BE2C (cell line): Measurements from ENCODE around the gene JAGN1.
A peak's percentile ranks its signal among the peaks of the same experiment; 100 is the strongest.

Source experiments
- DNase-seq: peaks from one replicate; pipeline ENCODE4 v3.0.0-alpha.2; 2020
- H3K27me3 ChIP-seq: fragments of 250-450 bp; sonication (Bioruptor Pico); 2 replicates; pipeline ENCODE4 v1.5.1; 2020; ENCODE audit warnings: mild to moderate bottlenecking
- H3K36me3 ChIP-seq: fragments of 250-450 bp; sonication (Bioruptor Pico); 2 replicates; pipeline ENCODE4 v1.5.1; 2020; ENCODE audit warnings: mild to moderate bottlenecking
- H3K4me1 ChIP-seq: fragments of 250-450 bp; sonication (Bioruptor Pico); 2 replicates; pipeline ENCODE4 v1.5.1; 2020
- H3K4me3 ChIP-seq: 2 replicates; pipeline ENCODE4 v1.5.1; 2011; ENCODE audit warnings: low read depth, low read length
- H3K9me3 ChIP-seq: fragments of 250-450 bp; sonication (Bioruptor Pico); 2 replicates; pipeline ENCODE4 v1.5.1; 2020
- TF ChIP-seq, protein P1 (sequence below): IDR thresholded peaks from 2 replicates; pipeline ENCODE4 v1.5.1; 2012; ENCODE audit warnings: mild to moderate bottlenecking, low read depth, low read length

Gene JAGN1

DNA sequence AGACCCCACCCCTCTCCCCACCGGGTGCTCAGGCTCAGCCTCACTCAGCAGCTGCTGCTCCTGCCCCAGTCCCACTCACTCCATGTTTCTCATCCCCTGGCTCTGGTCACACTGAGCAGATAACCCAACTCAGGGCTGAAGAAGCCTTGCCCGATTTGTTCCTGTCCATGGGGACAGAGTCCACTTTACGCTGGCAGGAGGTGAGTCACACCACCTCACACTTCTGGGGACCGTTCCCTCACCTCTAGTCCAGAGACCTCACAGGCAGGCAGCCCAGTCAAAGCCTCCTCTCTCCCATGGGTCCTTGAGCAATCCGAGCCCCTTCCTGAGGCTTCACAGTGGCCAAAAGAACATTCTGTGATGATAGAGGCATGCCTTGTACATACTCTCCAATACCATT lies 11.7 kb upstream of the JAGN1 start:
- Histone ChIP-seq H3K4me3 (no peak overlapping the region), H3K4me1 (no peaks in the 10 kb centered on the region), H3K36me3 (no peaks in the 10 kb centered on the region), H3K9me3 (no peaks in the 10 kb centered on the region), H3K27me3 (no peaks in the 10 kb centered on the region)
- no peak for DNase-seq
- TF ChIP-seq, protein P1, sequence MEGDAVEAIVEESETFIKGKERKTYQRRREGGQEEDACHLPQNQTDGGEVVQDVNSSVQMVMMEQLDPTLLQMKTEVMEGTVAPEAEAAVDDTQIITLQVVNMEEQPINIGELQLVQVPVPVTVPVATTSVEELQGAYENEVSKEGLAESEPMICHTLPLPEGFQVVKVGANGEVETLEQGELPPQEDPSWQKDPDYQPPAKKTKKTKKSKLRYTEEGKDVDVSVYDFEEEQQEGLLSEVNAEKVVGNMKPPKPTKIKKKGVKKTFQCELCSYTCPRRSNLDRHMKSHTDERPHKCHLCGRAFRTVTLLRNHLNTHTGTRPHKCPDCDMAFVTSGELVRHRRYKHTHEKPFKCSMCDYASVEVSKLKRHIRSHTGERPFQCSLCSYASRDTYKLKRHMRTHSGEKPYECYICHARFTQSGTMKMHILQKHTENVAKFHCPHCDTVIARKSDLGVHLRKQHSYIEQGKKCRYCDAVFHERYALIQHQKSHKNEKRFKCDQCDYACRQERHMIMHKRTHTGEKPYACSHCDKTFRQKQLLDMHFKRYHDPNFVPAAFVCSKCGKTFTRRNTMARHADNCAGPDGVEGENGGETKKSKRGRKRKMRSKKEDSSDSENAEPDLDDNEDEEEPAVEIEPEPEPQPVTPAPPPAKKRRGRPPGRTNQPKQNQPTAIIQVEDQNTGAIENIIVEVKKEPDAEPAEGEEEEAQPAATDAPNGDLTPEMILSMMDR: no peak

DNA sequence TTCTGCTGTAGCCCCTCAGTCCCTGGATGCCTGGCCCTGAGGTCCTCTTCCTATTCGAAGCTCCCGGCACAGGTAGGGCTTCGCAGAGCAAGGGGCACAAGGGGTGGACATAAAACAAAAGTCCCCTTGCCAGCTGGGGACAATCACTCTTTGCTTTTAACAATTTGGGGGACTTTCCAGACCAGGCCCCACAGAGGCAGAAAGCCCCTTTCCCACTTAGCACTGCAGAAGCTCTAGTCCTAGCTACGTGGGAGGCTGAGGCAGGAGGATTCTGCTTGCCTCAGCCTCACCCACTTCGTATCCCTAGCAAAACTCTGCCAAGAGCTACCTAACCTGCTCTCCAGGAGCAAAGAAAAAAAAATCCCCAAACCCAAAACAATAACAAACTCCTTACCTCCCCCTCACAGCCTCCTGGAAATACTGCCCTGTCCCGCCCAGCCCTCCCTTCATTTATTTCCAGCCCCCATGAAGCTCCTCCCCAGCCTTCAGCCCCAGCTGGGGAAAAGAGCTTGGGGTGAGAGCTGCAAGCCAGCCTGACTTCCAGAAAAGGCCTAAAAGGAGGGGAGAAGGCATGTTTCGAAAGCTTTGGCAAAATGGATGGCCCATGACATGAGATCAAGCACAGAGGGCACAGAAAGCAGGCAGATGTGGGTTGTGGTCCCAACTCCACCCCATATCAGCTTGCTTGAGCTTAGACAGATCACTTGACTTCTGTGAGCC lies 10.4 kb upstream of the JAGN1 start, which contains the start of gene CIDEC:
CIDEC (minus strand) TSS at position 424 of the 720 bp plus-strand sequence. CDS start 1,767 bp downstream, outside the sequence.
- TF ChIP-seq, protein P1: no peak
- Histone ChIP-seq H3K36me3 (no peaks in the 10 kb centered on the region), H3K4me3 (no peak within 1 kb of the TSS), H3K4me1 (no peaks in the 10 kb centered on the region), H3K9me3 (no peaks in the 10 kb centered on the region), H3K27me3 (no peaks in the 10 kb centered on the region)
- no peak for DNase-seq

DNA sequence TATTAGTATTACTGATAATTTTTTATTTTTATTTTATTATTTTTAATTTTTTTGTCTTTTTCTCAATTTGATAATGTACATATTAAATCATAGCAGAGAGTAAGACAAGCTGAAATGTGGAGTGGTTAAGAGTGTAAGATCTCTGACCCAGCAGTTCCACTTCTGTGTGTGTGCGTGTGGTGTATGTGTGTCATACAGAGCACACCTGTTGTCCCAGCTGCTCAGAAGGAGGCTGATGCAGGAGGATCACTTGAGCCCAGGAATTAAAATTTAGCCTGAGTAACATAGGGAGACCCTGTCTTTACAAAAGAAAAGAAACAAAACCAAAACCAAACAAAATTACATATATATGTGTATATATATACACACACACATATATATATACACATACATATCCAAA lies 9.0 kb upstream of the JAGN1 start:
- Histone ChIP-seq H3K4me3 (no peak overlapping the region), H3K27me3 (no peaks in the 10 kb centered on the region), H3K9me3 (no peaks in the 10 kb centered on the region), H3K4me1 (no peaks in the 10 kb centered on the region), H3K36me3 (no peaks in the 10 kb centered on the region)
- no peak for DNase-seq
- TF ChIP-seq, protein P1: no peak

DNA sequence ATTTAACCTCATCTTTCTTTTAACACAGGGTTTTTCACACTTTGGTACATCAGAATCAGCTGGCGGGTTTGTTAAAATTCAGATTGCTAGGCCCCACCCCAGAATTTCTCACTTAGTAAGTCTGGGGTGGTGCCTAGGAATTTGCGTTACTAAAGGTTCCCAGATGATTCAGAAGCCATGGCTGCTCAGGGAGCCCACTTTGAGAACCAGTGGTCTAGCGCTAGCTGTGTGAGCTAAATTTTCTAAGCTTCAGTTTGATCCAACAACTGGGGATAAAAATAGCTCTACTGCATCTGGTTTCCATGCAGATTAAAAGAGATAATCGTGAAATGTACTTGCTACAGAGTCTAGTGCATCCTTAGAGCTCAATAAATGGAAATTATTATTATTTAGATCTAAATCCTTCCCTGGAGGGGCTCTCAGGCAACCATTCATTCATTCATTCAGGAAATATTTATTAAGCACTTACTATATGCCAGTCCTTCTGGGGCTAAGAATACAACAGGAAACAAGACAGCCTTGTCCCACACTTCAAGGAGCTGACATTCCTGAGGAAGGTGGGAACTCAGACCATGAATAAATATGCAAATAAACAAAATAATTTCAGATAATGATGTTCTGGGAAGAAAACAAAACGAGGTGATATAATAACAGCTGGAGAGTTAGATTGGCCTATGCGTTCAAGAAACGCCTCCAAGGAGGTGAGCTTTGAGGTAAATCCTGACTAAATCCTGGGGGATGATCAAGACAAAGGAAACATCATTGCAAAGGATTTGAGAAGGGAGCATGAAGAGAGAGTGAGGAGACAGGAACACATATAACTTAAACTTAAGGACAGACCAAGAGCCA lies 6.5 kb upstream of the JAGN1 start:
- H3K4me3 ChIP-seq: no peak overlapping the region
- no peak for DNase-seq
- no peaks in the 10 kb centered on the region for H3K27me3 ChIP-seq
- no peaks in the 10 kb centered on the region for H3K9me3 ChIP-seq
- no peaks in the 10 kb centered on the region for H3K36me3 ChIP-seq
- H3K4me1 ChIP-seq: no peaks in the 10 kb centered on the region
- TF ChIP-seq, protein P1: no peak

DNA sequence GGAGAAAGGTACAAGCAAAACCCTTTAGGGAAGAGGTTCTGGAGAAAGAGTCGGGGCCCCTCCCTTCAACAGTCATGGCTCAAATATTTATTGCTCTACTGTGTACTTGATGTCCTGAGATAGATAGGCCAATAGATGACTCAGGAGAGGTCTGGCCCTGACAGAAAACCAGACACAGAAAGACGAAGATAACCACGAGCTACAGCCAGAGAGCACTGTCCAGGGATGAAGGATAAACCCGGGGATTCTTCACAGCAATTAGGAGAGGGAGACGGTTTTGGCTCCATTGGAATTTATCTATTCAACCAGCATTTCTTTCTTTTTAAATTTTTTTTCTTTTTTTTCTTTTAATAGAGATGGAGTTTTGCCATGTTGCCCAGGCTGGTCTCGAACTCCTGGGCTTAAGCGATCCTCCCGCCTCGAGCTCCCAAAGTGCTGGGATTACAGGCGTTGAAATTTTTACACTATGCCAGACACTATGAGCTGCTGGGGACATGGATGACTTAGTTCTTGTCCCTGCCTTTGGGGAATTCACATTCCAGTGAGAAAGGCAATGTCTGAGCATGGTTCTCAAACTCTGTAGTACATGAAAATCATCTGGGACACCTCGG lies 5.8 kb upstream of the JAGN1 start:
- no peaks in the 10 kb centered on the region for H3K9me3 ChIP-seq
- TF ChIP-seq, protein P1: no peak
- no peak overlapping the region for H3K4me3 ChIP-seq
- no peaks in the 10 kb centered on the region for H3K4me1 ChIP-seq
- no peaks in the 10 kb centered on the region for H3K27me3 ChIP-seq
- DNase-seq: peak; percentile 22
- no peaks in the 10 kb centered on the region for H3K36me3 ChIP-seq
